Activated T-helper 17 cell treated with anti-CD3 and anti-CD28 coated beads, Interleukin-2, amount 50 U/mL, for 72 hours (primary cell): ENCODE data around the gene HTR3B. TPM values are rescaled to one million over a fixed set of nuclear protein-coding genes. Genes with fewer than 3 reads are reported as not detected.
"Not testable (repeated sequence)": the region's sequence is repeated elsewhere in the genome, so short reads cannot be mapped to it uniquely, and the experiment has no call there.

Experiments
- ATAC-seq: fragments of 150-1000 bp; cut with Tn5 transposase; replicated peaks from 2 replicates; pipeline ENCODE4 v1.10.0; 2021; ENCODE audit warnings: mild to moderate bottlenecking, moderate library complexity
- H3K27ac Mint-ChIP-seq: one replicate; pipeline ENCODE4 v1.8.0; 2022; ENCODE audit warnings: mixed read lengths
- H3K27me3 Mint-ChIP-seq: one replicate; pipeline ENCODE4 v1.8.0; 2022; ENCODE audit warnings: mixed read lengths
- H3K36me3 Mint-ChIP-seq: one replicate; pipeline ENCODE4 v1.8.0; 2022; ENCODE audit warnings: low read depth, mild to moderate bottlenecking, mixed read lengths
- H3K4me1 Mint-ChIP-seq: one replicate; pipeline ENCODE4 v1.8.0; 2022; ENCODE audit warnings: mixed read lengths
- H3K4me3 Mint-ChIP-seq: one replicate; pipeline ENCODE4 v1.8.0; 2022; ENCODE audit warnings: mild to moderate bottlenecking, mixed read lengths
- H3K9me3 Mint-ChIP-seq: one replicate; pipeline ENCODE4 v1.8.0; 2022; ENCODE audit warnings: mixed read lengths
- total RNA-seq, 2 donors: library from RNA; stranded (reverse); gene quantifications; one replicate each; pipeline ENCODE4 v1.2.3, GENCODE V29; 2022

The HTR3B gene
- total RNA-seq, 2 donors from 2014 or later: not detected

DNA sequence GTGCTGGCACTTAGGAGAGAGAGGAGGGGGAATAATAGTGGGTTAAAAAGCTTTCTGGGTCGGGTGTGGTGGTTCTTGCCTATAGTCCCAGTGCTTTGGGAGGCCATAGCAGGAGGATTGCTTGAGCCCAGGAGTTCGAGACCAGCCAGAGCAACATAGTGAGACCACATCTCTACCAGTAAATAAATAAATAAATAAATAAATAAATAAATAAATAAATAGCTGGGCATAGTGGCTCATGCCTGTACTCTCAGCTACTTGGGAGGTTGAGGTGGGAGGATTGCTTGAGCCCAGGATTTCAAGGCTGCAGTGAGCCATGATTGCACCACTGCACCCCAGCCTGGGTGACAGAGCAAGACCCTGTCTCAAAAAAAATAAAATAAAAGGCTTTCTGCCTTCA, 41.6 kb downstream of the HTR3B start:
- peaks cover 18% of the 10 kb centered on the region for H3K27me3 Mint-ChIP-seq
- not testable (repeated sequence) for H3K9me3 Mint-ChIP-seq, H3K4me3 Mint-ChIP-seq, H3K36me3 Mint-ChIP-seq, H3K27ac Mint-ChIP-seq, H3K4me1 Mint-ChIP-seq, ATAC-seq

- ATAC-seq: no peak
- Mint-ChIP-seq H3K9me3 (no peaks in the 10 kb centered on the region), H3K4me3 (no peak overlapping the region), H3K27me3 (peaks cover 29% of the 10 kb centered on the region), H3K4me1 (no peaks in the 10 kb centered on the region), H3K27ac (no peak overlapping the region), H3K36me3 (no peaks in the 10 kb centered on the region)
Observed at GRCh38 chr11:113947994-113948393, 43.4 kb downstream of the HTR3B start.

- Mint-ChIP-seq H3K27me3 (peaks cover 36% of the 10 kb centered on the region), H3K27ac (no peak overlapping the region), H3K4me1 (no peaks in the 10 kb centered on the region), H3K9me3 (no peaks in the 10 kb centered on the region), H3K4me3 (no peak overlapping the region), H3K36me3 (no peaks in the 10 kb centered on the region)
- ATAC-seq: no peak
Observed at GRCh38 chr11:113949891-113950290, 45.3 kb downstream of the HTR3B start.

DNA sequence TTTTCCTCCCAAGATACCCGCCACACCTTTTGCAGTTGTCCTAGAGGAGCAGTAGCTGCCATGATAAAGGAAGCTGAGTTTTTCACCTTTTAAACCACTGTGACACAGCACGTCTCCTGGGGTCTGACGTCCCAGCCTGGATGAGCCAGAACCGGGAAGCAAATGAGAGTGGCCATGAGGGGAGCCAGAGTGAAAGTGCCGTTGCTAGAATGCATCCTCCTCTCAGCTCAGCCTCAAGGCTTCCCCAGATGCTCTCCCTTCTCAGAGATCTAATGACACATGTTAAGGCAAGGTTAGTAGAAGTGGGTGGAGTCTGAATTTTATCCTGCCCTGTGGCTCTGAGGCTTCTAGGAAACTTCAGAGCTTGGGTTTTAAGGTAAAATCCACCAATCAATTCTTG, 46.9 kb downstream of the HTR3B start:
- Mint-ChIP-seq H3K9me3 (no peaks in the 10 kb centered on the region), H3K4me3 (no peak overlapping the region), H3K36me3 (no peaks in the 10 kb centered on the region), H3K27ac (no peak overlapping the region), H3K4me1 (no peaks in the 10 kb centered on the region), H3K27me3 (peaks cover 36% of the 10 kb centered on the region)
- no peak for ATAC-seq

DNA sequence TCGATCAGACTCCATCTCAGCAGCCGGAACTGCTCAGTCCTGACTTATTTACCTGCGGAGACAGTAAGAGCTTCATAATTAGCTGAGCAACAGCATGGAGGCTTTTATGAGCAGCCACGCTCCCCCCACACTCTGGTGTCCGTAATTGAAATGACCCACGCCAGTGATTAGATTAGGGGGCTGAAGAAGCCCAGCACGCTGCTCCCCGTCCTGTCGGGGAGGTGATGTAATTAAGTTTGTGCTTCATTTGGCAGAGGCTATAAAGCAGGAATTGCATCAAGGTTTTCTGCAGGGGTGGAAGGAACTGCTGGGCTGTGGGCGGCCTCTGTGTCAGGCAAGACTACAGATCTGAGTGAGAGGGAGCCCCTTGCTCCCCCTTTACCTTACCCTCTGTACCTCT, 47.5 kb downstream of the HTR3B start:
- Mint-ChIP-seq H3K27ac (no peak overlapping the region), H3K36me3 (no peaks in the 10 kb centered on the region), H3K9me3 (no peaks in the 10 kb centered on the region), H3K4me3 (no peak overlapping the region), H3K27me3 (peaks cover 32% of the 10 kb centered on the region), H3K4me1 (no peaks in the 10 kb centered on the region)
- no peak for ATAC-seq

- Mint-ChIP-seq H3K27me3 (peaks cover 32% of the 10 kb centered on the region), H3K36me3 (no peaks in the 10 kb centered on the region), H3K4me1 (no peaks in the 10 kb centered on the region), H3K9me3 (no peaks in the 10 kb centered on the region), H3K4me3 (no peak overlapping the region), H3K27ac (no peak overlapping the region)
- no peak for ATAC-seq
Observed at GRCh38 chr11:113952588-113952987, 48.0 kb downstream of the HTR3B start.

DNA sequence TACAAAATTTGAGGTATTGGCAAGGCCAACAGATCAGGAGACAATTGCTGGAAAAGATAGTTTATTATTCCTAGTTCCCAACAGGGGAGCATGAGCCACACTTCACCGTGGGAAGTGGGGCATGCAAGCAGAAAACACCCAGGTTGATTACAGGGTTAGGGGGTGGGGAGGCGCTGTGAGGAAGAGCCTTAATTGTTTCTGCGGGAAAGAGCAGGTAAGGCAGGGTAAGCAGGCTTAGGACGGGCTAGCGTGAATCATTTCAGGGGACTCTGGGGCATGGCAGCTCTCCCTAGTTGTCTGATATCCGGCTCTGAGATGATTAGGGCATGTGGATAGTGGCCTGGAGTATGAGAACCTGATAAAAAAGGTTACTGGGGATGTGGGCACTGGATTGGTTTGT, 49.6 kb downstream of the HTR3B start:
- no peaks in the 10 kb centered on the region for H3K9me3 Mint-ChIP-seq
- no peak overlapping the region for H3K4me3 Mint-ChIP-seq
- no peaks in the 10 kb centered on the region for H3K4me1 Mint-ChIP-seq
- H3K36me3 Mint-ChIP-seq: no peaks in the 10 kb centered on the region
- peaks cover 28% of the 10 kb centered on the region for H3K27me3 Mint-ChIP-seq
- H3K27ac Mint-ChIP-seq: no peak overlapping the region
- no peak for ATAC-seq

- Mint-ChIP-seq H3K27me3 (peaks cover 16% of the 10 kb centered on the region), H3K4me1 (no peaks in the 10 kb centered on the region), H3K9me3 (no peaks in the 10 kb centered on the region), H3K4me3 (no peak overlapping the region), H3K27ac (no peak overlapping the region), H3K36me3 (no peaks in the 10 kb centered on the region)
- ATAC-seq: no peak
Observed at GRCh38 chr11:113956986-113957385, 52.4 kb downstream of the HTR3B start.

GRCh38 chr11:113960702-113961330, 56.2 kb downstream of the HTR3B start:
- Mint-ChIP-seq H3K4me3 (no peak overlapping the region), H3K4me1 (no peaks in the 10 kb centered on the region), H3K9me3 (no peaks in the 10 kb centered on the region), H3K27ac (no peak overlapping the region), H3K36me3 (no peaks in the 10 kb centered on the region), H3K27me3 (peaks cover 6% of the 10 kb centered on the region)
- ATAC-seq: no peak

DNA sequence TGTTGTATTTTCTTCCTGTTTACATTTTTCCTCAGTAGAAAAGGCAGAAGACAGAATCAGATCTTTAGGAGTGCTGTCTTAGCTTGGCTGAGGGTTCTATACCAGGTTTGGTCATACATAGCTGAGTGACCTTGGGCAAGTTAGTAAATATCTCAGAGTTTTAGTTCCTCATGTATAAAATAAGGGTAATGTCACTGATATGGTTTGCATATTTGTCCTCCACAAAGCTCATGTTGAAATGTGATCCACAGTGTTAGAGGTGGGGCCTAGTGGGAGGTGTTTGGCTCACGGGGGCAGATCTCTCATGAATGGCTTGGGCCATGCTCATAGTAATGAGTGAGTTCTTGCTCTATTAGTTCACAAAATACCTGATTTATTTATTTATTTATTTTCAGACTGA, 62.8 kb downstream of the HTR3B start:
- H3K27ac Mint-ChIP-seq: no peak overlapping the region

GRCh38 chr11:113971506-113972195, 67.1 kb downstream of the HTR3B start:
- no peaks in the 10 kb centered on the region for H3K4me1 Mint-ChIP-seq
- peaks cover 12% of the 10 kb centered on the region for H3K27me3 Mint-ChIP-seq
- no peaks in the 10 kb centered on the region for H3K9me3 Mint-ChIP-seq
- H3K36me3 Mint-ChIP-seq: no peaks in the 10 kb centered on the region
- no peak overlapping the region for H3K4me3 Mint-ChIP-seq
- ATAC-seq: no peak
- no peak overlapping the region for H3K27ac Mint-ChIP-seq

More for the DNA sequence above, 62.8 kb downstream of the HTR3B start:
- no peak for ATAC-seq
- peaks cover 10% of the 10 kb centered on the region for H3K27me3 Mint-ChIP-seq
- no peaks in the 10 kb centered on the region for H3K4me1 Mint-ChIP-seq
- H3K9me3 Mint-ChIP-seq: no peaks in the 10 kb centered on the region
- no peaks in the 10 kb centered on the region for H3K36me3 Mint-ChIP-seq
- H3K4me3 Mint-ChIP-seq: no peak overlapping the region

GRCh38 chr11:113974741-113975470, 70.3 kb downstream of the HTR3B start, which contains the start of gene HTR3A:
Gene HTR3A, plus strand, starts transcription at chr11:113975108. Its CDS starts 218 bp downstream, at chr11:113975326.
- Mint-ChIP-seq H3K4me1 (no peaks in the 10 kb centered on the region), H3K27me3 (peaks cover 17% of the 10 kb centered on the region), H3K36me3 (no peaks in the 10 kb centered on the region), H3K4me3 (no peak within 1 kb of the TSS), H3K27ac (no peak within 1 kb of the TSS), H3K9me3 (no peaks in the 10 kb centered on the region)
- no peak for ATAC-seq

DNA sequence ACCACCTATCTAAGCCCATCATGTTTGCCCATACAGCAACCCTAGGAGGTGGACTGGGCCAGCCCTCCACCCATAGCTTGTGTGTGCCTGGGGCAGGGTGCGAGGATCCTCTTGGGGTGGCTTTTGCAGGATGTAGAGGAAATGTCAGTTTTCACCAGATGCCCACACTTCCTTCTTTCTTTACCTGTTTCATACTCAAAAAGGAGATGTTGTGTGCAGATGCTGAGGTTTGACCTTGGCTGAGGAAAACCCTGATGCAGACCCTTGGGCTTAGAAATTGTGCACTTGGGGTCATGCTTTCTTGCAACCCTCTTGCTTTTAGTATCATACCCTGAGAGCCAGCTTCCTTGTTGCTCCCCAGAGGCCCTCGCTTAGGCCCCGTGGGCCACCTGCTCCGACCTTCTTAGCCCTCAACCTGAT, 72.5 kb downstream of the HTR3B start:
- H3K4me3 Mint-ChIP-seq: no peak overlapping the region

DNA sequence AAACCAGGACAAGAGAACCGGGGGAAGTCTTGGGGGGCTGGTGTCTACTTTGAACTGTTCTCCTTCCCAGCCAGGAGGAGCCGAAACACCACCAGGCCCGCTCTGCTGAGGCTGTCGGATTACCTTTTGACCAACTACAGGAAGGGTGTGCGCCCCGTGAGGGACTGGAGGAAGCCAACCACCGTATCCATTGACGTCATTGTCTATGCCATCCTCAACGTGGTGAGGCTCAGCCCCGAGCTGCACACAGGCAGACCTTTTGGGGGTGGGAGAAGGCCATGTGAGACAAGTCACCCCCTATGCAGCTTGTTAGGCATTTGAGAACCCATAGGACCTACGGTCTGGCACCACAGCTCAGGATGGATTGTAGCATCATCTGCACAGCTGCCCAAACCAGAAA, 73.1 kb downstream of the HTR3B start:
- Mint-ChIP-seq H3K27me3 (peaks cover 18% of the 10 kb centered on the region), H3K36me3 (no peaks in the 10 kb centered on the region), H3K27ac (no peak overlapping the region), H3K9me3 (no peaks in the 10 kb centered on the region), H3K4me3 (no peak overlapping the region), H3K4me1 (no peaks in the 10 kb centered on the region)
- ATAC-seq: no peak

More for the DNA sequence above, 72.5 kb downstream of the HTR3B start:
- ATAC-seq: no peak
- no peaks in the 10 kb centered on the region for H3K4me1 Mint-ChIP-seq
- H3K27ac Mint-ChIP-seq: no peak overlapping the region
- no peaks in the 10 kb centered on the region for H3K9me3 Mint-ChIP-seq
- peaks cover 22% of the 10 kb centered on the region for H3K27me3 Mint-ChIP-seq
- no peaks in the 10 kb centered on the region for H3K36me3 Mint-ChIP-seq

DNA sequence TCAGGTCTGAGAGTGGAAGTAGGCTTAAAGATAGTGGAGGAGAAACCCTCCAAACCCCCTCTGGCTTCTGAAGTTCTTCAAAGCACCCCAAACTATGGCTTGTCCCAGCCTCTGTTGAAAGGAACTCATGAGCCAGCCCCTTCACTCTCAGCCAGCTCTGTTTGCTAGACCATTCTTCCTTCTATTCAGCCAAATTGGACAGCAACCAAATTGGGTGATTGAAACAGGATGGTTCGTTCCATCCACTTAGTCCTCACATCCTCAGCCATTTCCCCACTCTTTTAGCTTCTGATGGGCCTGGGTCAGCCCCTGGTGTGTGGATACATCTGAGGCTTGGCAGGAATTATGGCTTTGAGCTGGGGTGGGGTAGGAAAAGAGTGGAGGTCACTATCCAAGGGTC, 74.8 kb downstream of the HTR3B start:
- no peaks in the 10 kb centered on the region for H3K36me3 Mint-ChIP-seq
- no peak overlapping the region for H3K27ac Mint-ChIP-seq
- no peaks in the 10 kb centered on the region for H3K9me3 Mint-ChIP-seq
- H3K4me1 Mint-ChIP-seq: no peaks in the 10 kb centered on the region
- no peak for ATAC-seq
- no peak overlapping the region for H3K4me3 Mint-ChIP-seq
- peaks cover 30% of the 10 kb centered on the region for H3K27me3 Mint-ChIP-seq
